HCT116 (cell line): ENCODE measurements around the gene GABBR2. TPM values are rescaled to one million over a fixed set of nuclear protein-coding genes. Genes with fewer than 3 reads are reported as not detected.

ENCODE experiments used
- ATAC-seq: fragments of 200-7000 bp; cut with Tn5 transposase; 2 replicates; pipeline ENCODE4 v1.9.1; 2020; ENCODE audit warnings: mild to moderate bottlenecking, moderate library complexity
- BruUV-seq: library from RNA; stranded (reverse); fragments of 400-500 nt; replicated peaks from 2 replicates; lab custom pipeline; 2021; lab: Mats Ljungman, UMichigan
- CTCF ChIA-PET: fragments of 300-600 bp; sonication (Branson Sonifier 250); formaldehyde crosslinking; loops from one replicate; lab custom pipeline; 2021; ENCODE audit warnings: antibody characterized with exemption; lab: Charles Lee
- POLR2A ChIA-PET: fragments of 300-600, 350-600 bp; sonication (Branson Sonifier 250); formaldehyde crosslinking; loops from one replicate; lab custom pipeline; 2021; ENCODE audit warnings: antibody characterized with exemption; lab: Charles Lee
- RAD21 ChIA-PET, 2 experiments: fragments of 300-600 bp; sonication (Branson Sonifier 250); formaldehyde crosslinking; loops; one replicate each; lab custom pipeline; 2023; ENCODE audit warnings: low total read pairs in 2 of 2; ENCODE audit not compliant: uncharacterized antibody in 2 of 2, unreplicated experiment in 2 of 2, low non-redundant PET in 1 of 2; lab: Charles Lee
- DNase-seq: peaks from one replicate; pipeline ENCODE4 v3.0.0-alpha.2; 2010; ENCODE audit warnings: low read depth, low spot score
- H2AFZ ChIP-seq: fragments of 200-600 bp; shearing (Covaris generic), sonication (generic); 2 replicates; pipeline ENCODE4 v1.6.1; 2017; ENCODE audit warnings: low read depth, mixed run types, mixed read lengths, antibody characterized with exemption, low read length; ENCODE audit not compliant: poor library complexity, severe bottlenecking
- H3K27ac ChIP-seq: 2 replicates; pipeline ENCODE4 v1.5.1; 2012; ENCODE audit warnings: low read depth, low read length
- H3K27me3 ChIP-seq: fragments of 200-600 bp; sonication (generic); 2 replicates; pipeline ENCODE4 v1.6.1; 2016; ENCODE audit warnings: mixed run types, low read length, mixed read lengths; ENCODE audit not compliant: insufficient read depth
- H3K36me3 ChIP-seq, 2 experiments: fragments of 200-500 bp in 1 of 2; fragments of 200-600 bp in 1 of 2; sonication (Bioruptor generic) in 1 of 2; sonication (generic) in 1 of 2; 2 replicates each; pipeline versions ENCODE4 v1.5.1 to v1.6.1; 2014 to 2016; ENCODE audit warnings: low read length in 2 of 2, inconsistent platforms in 1 of 2, mixed read lengths in 1 of 2, mixed run types in 1 of 2; ENCODE audit not compliant: insufficient read depth in 2 of 2, control insufficient read depth in 1 of 2
- H3K4me1 ChIP-seq, 2 experiments: fragments of 200-600 bp in 1 of 2; sonication (generic) in 1 of 2; 2 replicates each; pipeline versions ENCODE4 v1.5.1 to v1.6.1; 2012 to 2017; ENCODE audit warnings: low read length in 2 of 2, inconsistent platforms in 1 of 2, mild to moderate bottlenecking in 1 of 2, mixed read lengths in 1 of 2, mixed run types in 1 of 2, moderate library complexity in 1 of 2; ENCODE audit not compliant: insufficient read depth in 2 of 2, control insufficient read depth in 1 of 2
- H3K4me2 ChIP-seq: fragments of 200-600 bp; sonication (generic); 2 replicates; pipeline ENCODE4 v1.6.1; 2017; ENCODE audit warnings: mixed run types, low read length, mixed read lengths
- H3K4me3 ChIP-seq, 2 experiments: fragments of 200-600 bp in 1 of 2; sonication (generic) in 1 of 2; replicated peaks in 1 of 2; 2 replicates each; pipeline ENCODE4 v1.5.1; 2011 to 2016; ENCODE audit warnings: low read length in 2 of 2, control low read depth in 1 of 2, low read depth in 1 of 2, mild to moderate bottlenecking in 1 of 2, mixed read lengths in 1 of 2, mixed run types in 1 of 2
- H3K79me2 ChIP-seq: fragments of 200-600 bp; sonication (generic); 2 replicates; pipeline ENCODE4 v1.6.1; 2017; ENCODE audit warnings: mild to moderate bottlenecking, mixed run types, low read length, moderate library complexity, mixed read lengths; ENCODE audit not compliant: insufficient read depth
- H3K9ac ChIP-seq: fragments of 200-600 bp; sonication (generic); 2 replicates; pipeline ENCODE4 v1.6.1; 2016; ENCODE audit warnings: low read length, mixed read lengths
- H3K9me2 ChIP-seq: fragments of 200-600 bp; sonication (generic), shearing (Covaris generic); 2 replicates; pipeline ENCODE4 v1.6.1; 2017; ENCODE audit warnings: mixed run types, mild to moderate bottlenecking, moderate library complexity; ENCODE audit not compliant: insufficient read depth
- H3K9me3 ChIP-seq, 2 experiments: fragments of 200-500 bp in 1 of 2; fragments of 200-600 bp in 1 of 2; sonication (Bioruptor generic) in 1 of 2; sonication (generic) in 1 of 2; 2 replicates each; pipeline ENCODE4 v1.6.1; 2014 to 2017; ENCODE audit warnings: low read length in 2 of 2, mixed read lengths in 2 of 2, inconsistent platforms in 1 of 2, low read depth in 1 of 2, mild to moderate bottlenecking in 1 of 2, mixed run types in 1 of 2, moderate library complexity in 1 of 2; ENCODE audit not compliant: control insufficient read depth in 1 of 2, insufficient read depth in 1 of 2
- H4K20me1 ChIP-seq: fragments of 200-600 bp; sonication (generic), shearing (Covaris generic); 2 replicates; pipeline ENCODE4 v1.6.1; 2017; ENCODE audit warnings: mixed run types, mild to moderate bottlenecking, moderate library complexity; ENCODE audit not compliant: insufficient read depth
- CBX3 ChIP-seq: IDR thresholded peaks from 2 replicates; pipeline ENCODE4 v1.6.1; 2012; ENCODE audit warnings: low read depth
- CEBPB ChIP-seq: IDR thresholded peaks from 2 replicates; pipeline ENCODE4 v1.6.1; 2012; ENCODE audit warnings: low read depth
- EGR1 ChIP-seq: IDR thresholded peaks from 2 replicates; pipeline ENCODE4 v1.6.1; 2012; ENCODE audit warnings: low read depth
- ELF1 ChIP-seq: IDR thresholded peaks from 2 replicates; pipeline ENCODE4 v1.6.1; 2012; ENCODE audit warnings: low read depth, borderline replicate concordance
- EZH2 ChIP-seq: fragments of 200-600 bp; sonication (generic); IDR thresholded peaks from 2 replicates; pipeline ENCODE4 v1.6.1; 2017; ENCODE audit warnings: antibody characterized with exemption, mixed run types
- EZH2phosphoT487 ChIP-seq: fragments of 200-600 bp; IDR thresholded peaks from 2 replicates; pipeline ENCODE4 v1.6.1; 2018; ENCODE audit warnings: antibody characterized with exemption, borderline replicate concordance
- MAX ChIP-seq: IDR thresholded peaks from 2 replicates; pipeline ENCODE4 v1.6.1; 2012
- POLR2A ChIP-seq: IDR thresholded peaks from 2 replicates; pipeline ENCODE4 v1.7.0; 2011; ENCODE audit warnings: borderline replicate concordance; ENCODE audit not compliant: insufficient read depth, insufficient read length; ENCODE audit errors: extremely low read depth
- RAD21 ChIP-seq: IDR thresholded peaks from 2 replicates; pipeline ENCODE4 v1.6.1; 2012; ENCODE audit warnings: low read depth, mild to moderate bottlenecking
- SIN3A ChIP-seq: IDR thresholded peaks from 2 replicates; pipeline ENCODE4 v1.6.1; 2012; ENCODE audit warnings: low read depth
- SP1 ChIP-seq: IDR thresholded peaks from 2 replicates; pipeline ENCODE4 v1.6.1; 2012; ENCODE audit warnings: low read depth
- SRF ChIP-seq: IDR thresholded peaks from 2 replicates; pipeline ENCODE4 v1.6.1; 2012; ENCODE audit warnings: low read depth
- ZNF274 ChIP-seq: fragments of 200-500 bp; sonication (Bioruptor generic); IDR thresholded peaks from 2 replicates; pipeline ENCODE4 v1.6.1; 2014; ENCODE audit warnings: mild to moderate bottlenecking, low read depth, low read length, inconsistent platforms
- intact Hi-C: fragments of 100-400 bp; cut with micrococcal nuclease; formaldehyde crosslinking; loops from 2 replicates; pipeline ENCODE4 v1.10.0; 2022
- total RNA-seq: library from RNA; stranded (reverse); gene quantifications from one replicate; pipeline ENCODE4 v1.2.1, GENCODE V29; 2021; ENCODE audit not compliant: unreplicated experiment
- TF ChIP-seq, protein P1 (sequence below): IDR thresholded peaks from 2 replicates; pipeline ENCODE4 v1.6.1; 2011; ENCODE audit warnings: mild to moderate bottlenecking, low read length, moderate library complexity; ENCODE audit not compliant: insufficient replicate concordance; ENCODE audit errors: extremely low read depth

The GABBR2 gene
- total RNA-seq, 1 experiment from 2014 or later = 0.15 TPM

- CTCF ChIA-PET = no interaction called here
- H4K20me1 ChIP-seq = no peaks in the 10 kb centered on the region
- no peaks in the 10 kb centered on the region for H3K27me3 ChIP-seq
- H3K4me1 ChIP-seq = no peaks in the 10 kb centered on the region
- no peaks in the 10 kb centered on the region for H3K9me2 ChIP-seq
- no peak overlapping the region for H3K4me3 ChIP-seq
- DNase-seq (no peak), ATAC-seq (no peak)
- no peaks in the 10 kb centered on the region for H3K9me3 ChIP-seq
- TF ChIP-seq POLR2A = no peak
- no peak for TF ChIP-seq MAX
- TF ChIP-seq EGR1 = no peak
- no peak for TF ChIP-seq EZH2
- TF ChIP-seq EZH2phosphoT487 = no peak
- TF ChIP-seq, protein P1, sequence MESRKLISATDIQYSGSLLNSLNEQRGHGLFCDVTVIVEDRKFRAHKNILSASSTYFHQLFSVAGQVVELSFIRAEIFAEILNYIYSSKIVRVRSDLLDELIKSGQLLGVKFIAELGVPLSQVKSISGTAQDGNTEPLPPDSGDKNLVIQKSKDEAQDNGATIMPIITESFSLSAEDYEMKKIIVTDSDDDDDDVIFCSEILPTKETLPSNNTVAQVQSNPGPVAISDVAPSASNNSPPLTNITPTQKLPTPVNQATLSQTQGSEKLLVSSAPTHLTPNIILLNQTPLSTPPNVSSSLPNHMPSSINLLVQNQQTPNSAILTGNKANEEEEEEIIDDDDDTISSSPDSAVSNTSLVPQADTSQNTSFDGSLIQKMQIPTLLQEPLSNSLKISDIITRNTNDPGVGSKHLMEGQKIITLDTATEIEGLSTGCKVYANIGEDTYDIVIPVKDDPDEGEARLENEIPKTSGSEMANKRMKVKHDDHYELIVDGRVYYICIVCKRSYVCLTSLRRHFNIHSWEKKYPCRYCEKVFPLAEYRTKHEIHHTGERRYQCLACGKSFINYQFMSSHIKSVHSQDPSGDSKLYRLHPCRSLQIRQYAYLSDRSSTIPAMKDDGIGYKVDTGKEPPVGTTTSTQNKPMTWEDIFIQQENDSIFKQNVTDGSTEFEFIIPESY = no peak
- TF ChIP-seq CBX3 = no peak
- no peak for TF ChIP-seq SIN3A
- TF ChIP-seq RAD21 = no peak
- no peak for TF ChIP-seq ZNF274
- TF ChIP-seq CEBPB = no peak
- no peak for TF ChIP-seq ELF1
- no peak for TF ChIP-seq SRF
- no peak for TF ChIP-seq SP1
- H3K79me2 ChIP-seq = no peaks in the 10 kb centered on the region
- intact Hi-C loops = no loop called here
- H3K36me3 ChIP-seq = no peaks in the 10 kb centered on the region
- H3K4me2 ChIP-seq = no peak overlapping the region
- no peak overlapping the region for H2AFZ ChIP-seq
- H3K9ac ChIP-seq = no peak overlapping the region
- RAD21 ChIA-PET = no interaction called here
- POLR2A ChIA-PET = no interaction called here
- H3K27ac ChIP-seq = no peak overlapping the region
- BruUV-seq = no TSS peak
These were observed 154.0 kb downstream of the GABBR2 start for GRCh38 chr9:98554752-98555151.
